ENCODE data around the gene PCK2. TPM values are rescaled to one million over a fixed set of nuclear protein-coding genes. Genes with fewer than 3 reads are reported as not detected.

Gene PCK2
- total and polyA plus RNA-seq, 2 donors (not counting 3 experiments of a cell fraction or from before 2014, with no cell fraction given) = 23.5 to 24.5 TPM

DNA sequence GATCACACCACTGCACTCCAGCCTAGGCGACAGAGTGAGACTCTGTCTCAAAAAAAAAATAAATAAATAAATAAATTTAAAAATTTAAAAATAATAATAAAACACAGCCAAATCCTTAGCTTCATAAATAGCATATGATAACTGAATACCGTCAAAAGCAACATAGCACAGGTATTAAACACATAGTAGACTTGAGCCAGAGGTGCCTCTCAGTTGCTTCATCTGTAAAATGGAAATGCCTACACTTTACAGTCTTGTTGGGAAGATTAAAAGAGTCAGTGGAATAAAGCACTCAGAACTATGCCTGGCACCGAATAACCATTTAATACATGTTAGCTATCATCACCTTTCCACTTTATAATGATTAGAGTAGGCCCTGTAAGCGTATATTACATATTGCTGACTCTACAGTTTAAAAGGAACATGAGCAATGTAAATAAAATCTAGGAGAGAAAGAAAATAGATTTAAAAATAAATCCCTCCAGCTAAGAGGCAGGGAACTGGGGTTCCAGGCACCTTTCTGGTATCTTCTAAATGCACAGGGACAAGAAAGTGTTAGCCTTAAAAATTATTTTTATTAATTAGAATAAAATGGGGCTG lies 12.7 kb downstream of the PCK2 start:
- TF ChIP-seq POLR2A (IDR thresholded peaks at IDR 0.05; ENCODE audit: low read depth, low read length) = no peak
- TF ChIP-seq EZH2 (IDR thresholded peaks at IDR 0.05; ENCODE audit: borderline replicate concordance, low read depth, low read length, severe bottlenecking) = no peak
- TF ChIP-seq FOS (IDR thresholded peaks at IDR 0.05; ENCODE audit: borderline replicate concordance, insufficient read depth, low read length) = no peak
- TF ChIP-seq GATA2 (IDR thresholded peaks at IDR 0.05; ENCODE audit: insufficient read depth, insufficient read length, low read depth, low read length) = no peak
- TF ChIP-seq, protein P1, sequence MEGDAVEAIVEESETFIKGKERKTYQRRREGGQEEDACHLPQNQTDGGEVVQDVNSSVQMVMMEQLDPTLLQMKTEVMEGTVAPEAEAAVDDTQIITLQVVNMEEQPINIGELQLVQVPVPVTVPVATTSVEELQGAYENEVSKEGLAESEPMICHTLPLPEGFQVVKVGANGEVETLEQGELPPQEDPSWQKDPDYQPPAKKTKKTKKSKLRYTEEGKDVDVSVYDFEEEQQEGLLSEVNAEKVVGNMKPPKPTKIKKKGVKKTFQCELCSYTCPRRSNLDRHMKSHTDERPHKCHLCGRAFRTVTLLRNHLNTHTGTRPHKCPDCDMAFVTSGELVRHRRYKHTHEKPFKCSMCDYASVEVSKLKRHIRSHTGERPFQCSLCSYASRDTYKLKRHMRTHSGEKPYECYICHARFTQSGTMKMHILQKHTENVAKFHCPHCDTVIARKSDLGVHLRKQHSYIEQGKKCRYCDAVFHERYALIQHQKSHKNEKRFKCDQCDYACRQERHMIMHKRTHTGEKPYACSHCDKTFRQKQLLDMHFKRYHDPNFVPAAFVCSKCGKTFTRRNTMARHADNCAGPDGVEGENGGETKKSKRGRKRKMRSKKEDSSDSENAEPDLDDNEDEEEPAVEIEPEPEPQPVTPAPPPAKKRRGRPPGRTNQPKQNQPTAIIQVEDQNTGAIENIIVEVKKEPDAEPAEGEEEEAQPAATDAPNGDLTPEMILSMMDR (IDR thresholded peaks at IDR 0.05; ENCODE audit: extremely low read depth in 1 of 2, insufficient read depth in 1 of 2, low read depth in 1 of 2, low read length in 2 of 2) = no peak
- no peak for TF ChIP-seq POLR2AphosphoS5 (IDR thresholded peaks at IDR 0.05; ENCODE audit: insufficient read depth, low read depth, low read length)
- no peak for TF ChIP-seq MYC (IDR thresholded peaks at IDR 0.05; ENCODE audit: low read depth, low read length)
- TF ChIP-seq, protein P2, sequence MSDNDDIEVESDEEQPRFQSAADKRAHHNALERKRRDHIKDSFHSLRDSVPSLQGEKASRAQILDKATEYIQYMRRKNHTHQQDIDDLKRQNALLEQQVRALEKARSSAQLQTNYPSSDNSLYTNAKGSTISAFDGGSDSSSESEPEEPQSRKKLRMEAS (IDR thresholded peaks at IDR 0.05; ENCODE audit: insufficient read depth, insufficient read length) = no peak
- no peak for TF ChIP-seq JUN (IDR thresholded peaks at IDR 0.05; ENCODE audit: borderline replicate concordance, insufficient read depth, insufficient read length, low read depth)
- H3K9ac ChIP-seq (replicated peaks; ENCODE audit: extremely low read depth, insufficient read depth, low read length) = no peak overlapping the region
- no peak overlapping the region for H3K27ac ChIP-seq (ENCODE audit: insufficient read depth, low read depth, low read length)
- no peak for DNase-seq (ENCODE audit: low read depth, low spot score)
- POLR2A ChIA-PET = no interaction called here
- H3K4me3 ChIP-seq (replicated peaks in 1 of 3; ENCODE audit: insufficient read depth in 1 of 3, low read depth in 1 of 3, low read length in 3 of 3) = no peak overlapping the region
- CTCF ChIA-PET = interaction anchor here (0.7 to 11.7 kb wide), 9 partner anchors 8 to 190 kb away, joined by 3 to 420 read pairs (median 4); partner anchors contain the start of genes CARMIL3, DCAF11, IRF9 and NRL
- intact Hi-C loops (cut with micrococcal nuclease) (loop anchor here (1.0 kb wide), 1 partner anchor 12 kb away; the partner anchor contains the start of gene PCK2), dilution Hi-C loops (cut with MboI; ENCODE audit: extremely low pct_ligation_motif_present, low sequenced_read_pairs) (no loop called here)
- H3K36me3 ChIP-seq (ENCODE audit: control insufficient read depth in 2 of 2, extremely low read depth in 1 of 2, insufficient read depth in 2 of 2, low read length in 2 of 2) = no peaks in the 10 kb centered on the region
- no peaks in the 10 kb centered on the region for H3K79me2 ChIP-seq (ENCODE audit: control insufficient read depth, insufficient read depth, low read length)
- H3K9me3 ChIP-seq (replicated peaks; ENCODE audit: control insufficient read depth, insufficient read depth, low read length) = no peaks in the 10 kb centered on the region
- no peak overlapping the region for H2AFZ ChIP-seq (ENCODE audit: low read depth, low read length)
- no peaks in the 10 kb centered on the region for H3K27me3 ChIP-seq (ENCODE audit: control insufficient read depth in 2 of 2, insufficient read depth in 2 of 2, low read length in 2 of 2)
- no peak overlapping the region for H3K4me2 ChIP-seq (ENCODE audit: insufficient read depth, low read length)
- BruUV-seq (replicated peaks) = no TSS peak
- no peaks in the 10 kb centered on the region for H4K20me1 ChIP-seq (replicated peaks; ENCODE audit: control insufficient read depth, extremely low read depth, insufficient read depth, low read length)
- H3K9me1 ChIP-seq (replicated peaks; ENCODE audit: control insufficient read depth, extremely low read depth, insufficient read depth, low read length) = no peaks in the 10 kb centered on the region
- H3K4me1 ChIP-seq (ENCODE audit: control insufficient read depth, extremely low read depth, insufficient read depth, low read length) = peaks cover 16% of the 10 kb centered on the region
- FAIRE-seq = no peak
